ENCODE measurements around the gene TRIO. TPM values are rescaled to one million over a fixed set of nuclear protein-coding genes. Genes with fewer than 3 reads are reported as not detected.

Gene TRIO
- polyA plus RNA-seq, 1 experiment = 176 TPM

DNA sequence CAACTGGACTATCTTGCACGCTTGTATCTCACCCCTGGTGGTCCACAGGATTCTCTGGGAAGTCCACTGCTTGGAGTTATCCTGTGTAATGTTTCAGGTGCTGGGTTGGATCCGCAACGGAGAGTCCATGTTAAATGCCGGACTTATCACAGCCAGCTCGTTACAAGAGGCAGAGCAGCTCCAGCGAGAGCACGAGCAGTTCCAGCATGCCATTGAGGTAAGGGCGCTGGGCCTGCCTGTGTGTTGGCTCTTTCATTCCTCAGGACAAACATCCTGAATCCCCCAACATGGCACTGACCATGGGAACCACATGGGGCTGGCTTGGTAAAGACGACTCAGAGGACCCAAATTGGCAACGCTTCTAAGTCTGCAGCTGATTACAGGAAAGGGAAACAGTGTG, 223.6 kb downstream of the TRIO start:
- DNase-seq (ENCODE audit: low read depth) = no peak
- TF ChIP-seq, protein P1, sequence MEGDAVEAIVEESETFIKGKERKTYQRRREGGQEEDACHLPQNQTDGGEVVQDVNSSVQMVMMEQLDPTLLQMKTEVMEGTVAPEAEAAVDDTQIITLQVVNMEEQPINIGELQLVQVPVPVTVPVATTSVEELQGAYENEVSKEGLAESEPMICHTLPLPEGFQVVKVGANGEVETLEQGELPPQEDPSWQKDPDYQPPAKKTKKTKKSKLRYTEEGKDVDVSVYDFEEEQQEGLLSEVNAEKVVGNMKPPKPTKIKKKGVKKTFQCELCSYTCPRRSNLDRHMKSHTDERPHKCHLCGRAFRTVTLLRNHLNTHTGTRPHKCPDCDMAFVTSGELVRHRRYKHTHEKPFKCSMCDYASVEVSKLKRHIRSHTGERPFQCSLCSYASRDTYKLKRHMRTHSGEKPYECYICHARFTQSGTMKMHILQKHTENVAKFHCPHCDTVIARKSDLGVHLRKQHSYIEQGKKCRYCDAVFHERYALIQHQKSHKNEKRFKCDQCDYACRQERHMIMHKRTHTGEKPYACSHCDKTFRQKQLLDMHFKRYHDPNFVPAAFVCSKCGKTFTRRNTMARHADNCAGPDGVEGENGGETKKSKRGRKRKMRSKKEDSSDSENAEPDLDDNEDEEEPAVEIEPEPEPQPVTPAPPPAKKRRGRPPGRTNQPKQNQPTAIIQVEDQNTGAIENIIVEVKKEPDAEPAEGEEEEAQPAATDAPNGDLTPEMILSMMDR (IDR thresholded peaks at IDR 0.05; ENCODE audit: insufficient read depth, low read depth, low read length) = no peak
- Histone ChIP-seq H3K36me3 (ENCODE audit: control insufficient read depth, insufficient read depth, low read length) (peaks cover 33% of the 10 kb centered on the region), H3K27me3 (ENCODE audit: control insufficient read depth, insufficient read depth, low read length) (no peaks in the 10 kb centered on the region), H3K4me3 (ENCODE audit: low read depth, low read length) (no peak overlapping the region)
- ChIA-PET CTCF (interaction anchor here (2.3 to 2.4 kb wide), 2 partner anchors 282 to 283 kb away, joined by 5 read pairs; no protein-coding TSS in a partner anchor), POLR2A (no interaction called here)

DNA sequence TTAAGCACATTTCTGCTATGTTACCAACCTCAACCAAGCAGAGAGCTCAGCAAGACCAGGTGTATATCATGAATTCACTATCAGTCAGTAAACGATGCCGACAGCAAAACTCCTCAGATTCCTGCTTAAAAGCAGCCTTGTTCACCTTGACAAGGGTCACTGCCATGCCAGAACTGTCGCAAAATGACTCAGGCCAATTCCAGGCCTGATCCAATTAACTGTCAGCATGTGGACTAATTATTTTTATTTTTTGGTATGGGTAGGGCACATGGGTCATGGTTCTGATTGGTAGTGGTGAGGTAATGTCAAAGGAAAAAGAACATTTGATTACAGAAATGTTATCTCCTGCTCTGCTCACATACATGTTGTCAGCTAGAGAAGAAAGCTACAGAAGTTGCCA, 224.2 kb downstream of the TRIO start:
- TF ChIP-seq, protein P1 (IDR thresholded peaks at IDR 0.05; ENCODE audit: insufficient read depth, low read depth, low read length) = no peak
- H3K4me3 ChIP-seq (ENCODE audit: low read depth, low read length) = no peak overlapping the region
- POLR2A ChIA-PET = no interaction called here
- DNase-seq (ENCODE audit: low read depth) = no peak
- CTCF ChIA-PET = interaction anchor here (2.4 kb wide), 1 partner anchor 281 kb away, joined by 5 read pairs; no protein-coding TSS in a partner anchor
- peaks cover 33% of the 10 kb centered on the region for H3K36me3 ChIP-seq (ENCODE audit: control insufficient read depth, insufficient read depth, low read length)
- no peaks in the 10 kb centered on the region for H3K27me3 ChIP-seq (ENCODE audit: control insufficient read depth, insufficient read depth, low read length)

GRCh38 chr5:14369780-14370179, 226.6 kb downstream of the TRIO start:
- ChIA-PET CTCF (interaction anchor here (1.2 to 1.7 kb wide), 3 partner anchors 9 to 30 kb away, joined by 4 to 6 read pairs (median 4); no protein-coding TSS in a partner anchor), POLR2A (no interaction called here)

DNA sequence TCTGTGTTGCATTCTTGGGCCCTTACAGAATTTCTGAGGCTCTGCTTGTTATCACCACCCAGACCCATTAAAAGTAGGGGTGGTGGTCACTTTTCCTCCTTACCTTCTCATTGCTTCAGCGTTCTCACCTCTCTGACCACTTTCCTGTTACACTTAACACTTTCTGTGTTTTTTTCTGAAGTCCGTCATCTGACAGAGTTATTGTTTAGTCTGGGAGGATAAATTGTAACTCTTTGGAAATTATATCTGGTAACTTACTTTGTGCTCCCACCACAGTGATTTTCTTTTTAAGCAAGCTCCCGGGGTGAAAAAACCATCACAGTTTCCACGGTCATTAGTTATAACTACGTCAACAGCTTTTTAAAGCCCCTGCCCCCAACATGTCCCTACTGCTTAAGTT, 227.2 kb downstream of the TRIO start:
- ChIA-PET POLR2A (no interaction called here), CTCF (interaction anchor here (0.9 to 1.5 kb wide), 2 partner anchors 9 to 278 kb away, joined by 3 to 4 read pairs; no protein-coding TSS in a partner anchor)
- peaks cover 30% of the 10 kb centered on the region for H3K36me3 ChIP-seq (ENCODE audit: control insufficient read depth, insufficient read depth, low read length)

More at GRCh38 chr5:14369780-14370179, 226.6 kb downstream of the TRIO start:
- TF ChIP-seq, protein P1 (IDR thresholded peaks at IDR 0.05; ENCODE audit: insufficient read depth, low read depth, low read length) = no peak
- no peak for DNase-seq (ENCODE audit: low read depth)
- no peak overlapping the region for H3K4me3 ChIP-seq (ENCODE audit: low read depth, low read length)
- peaks cover 33% of the 10 kb centered on the region for H3K36me3 ChIP-seq (ENCODE audit: control insufficient read depth, insufficient read depth, low read length)
- no peaks in the 10 kb centered on the region for H3K27me3 ChIP-seq (ENCODE audit: control insufficient read depth, insufficient read depth, low read length)

DNA sequence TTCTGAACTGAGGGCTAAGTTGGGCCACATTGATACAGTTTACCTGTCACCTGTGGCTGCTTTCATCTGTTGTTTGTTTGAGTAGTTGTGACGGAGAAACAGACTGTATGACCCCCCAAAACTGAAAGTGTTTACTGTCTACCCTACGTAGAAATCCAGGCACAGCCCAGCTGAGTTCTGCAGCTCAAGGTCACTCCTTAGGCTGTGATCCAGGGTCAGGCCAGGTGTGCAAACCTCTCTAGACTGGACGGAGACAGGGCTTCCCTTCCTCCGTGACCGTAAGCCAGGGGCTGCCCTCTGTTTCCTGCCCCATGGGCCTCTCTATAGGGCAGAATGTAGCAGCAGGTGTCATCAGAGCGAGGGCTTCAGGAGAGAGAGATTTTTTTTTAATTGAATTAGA, 230.5 kb downstream of the TRIO start:
- no peak for DNase-seq (ENCODE audit: low read depth)
- TF ChIP-seq, protein P1 (IDR thresholded peaks at IDR 0.05; ENCODE audit: insufficient read depth, low read depth, low read length) = no peak
- Histone ChIP-seq H3K4me3 (ENCODE audit: low read depth, low read length) (no peak overlapping the region), H3K36me3 (ENCODE audit: control insufficient read depth, insufficient read depth, low read length) (peaks cover 22% of the 10 kb centered on the region), H3K27me3 (ENCODE audit: control insufficient read depth, insufficient read depth, low read length) (no peaks in the 10 kb centered on the region)
- ChIA-PET CTCF (interaction anchor here (1.0 to 2.2 kb wide), 3 partner anchors 9 to 274 kb away, joined by 3 to 9 read pairs (median 4); no protein-coding TSS in a partner anchor), POLR2A (no interaction called here)

More for the DNA sequence above, 227.2 kb downstream of the TRIO start:
- Histone ChIP-seq H3K4me3 (ENCODE audit: low read depth, low read length) (no peak overlapping the region), H3K27me3 (ENCODE audit: control insufficient read depth, insufficient read depth, low read length) (no peaks in the 10 kb centered on the region)
- no peak for DNase-seq (ENCODE audit: low read depth)
- TF ChIP-seq, protein P1 (IDR thresholded peaks at IDR 0.05; ENCODE audit: insufficient read depth, low read depth, low read length) = no peak

All from BJ (cell line).